GM21390 (cell line): ENCODE measurements around the gene AKT3.
"Not testable (repeated sequence)": the region's sequence is repeated elsewhere in the genome, so short reads cannot be mapped to it uniquely, and the experiment has no call there.

Experiments used
- ATAC-seq: cut with Tn5 transposase; IDR thresholded peaks from one replicate; pipeline ENCODE4 v1.9.1; 2021; ENCODE audit not compliant: unreplicated experiment

The AKT3 gene

GRCh38 chr1:243786531-243786930 lies 63.5 kb downstream of the AKT3 start:
- ATAC-seq, result no peak

- ATAC-seq, result no peak
These were observed 65.5 kb downstream of the AKT3 start for GRCh38 chr1:243784506-243784905.

- no peak for ATAC-seq
These were observed 66.3 kb downstream of the AKT3 start for GRCh38 chr1:243783714-243784113.

- not testable (repeated sequence) for ATAC-seq
These were observed 77.5 kb downstream of the AKT3 start for GRCh38 chr1:243772361-243773050.

GRCh38 chr1:243770860-243771259 lies 79.2 kb downstream of the AKT3 start:
- ATAC-seq, result no peak

GRCh38 chr1:243765676-243766075 lies 84.4 kb downstream of the AKT3 start:
- ATAC-seq, result no peak

GRCh38 chr1:243763806-243764205 lies 86.2 kb downstream of the AKT3 start:
- ATAC-seq, result no peak

- no peak for ATAC-seq
These were observed 91.4 kb downstream of the AKT3 start for GRCh38 chr1:243758647-243759046.

- no peak for ATAC-seq
These were observed 93.5 kb downstream of the AKT3 start for GRCh38 chr1:243756529-243756928.

GRCh38 chr1:243754348-243754747 lies 95.7 kb downstream of the AKT3 start:
- no peak for ATAC-seq

- no peak for ATAC-seq
These were observed 98.5 kb downstream of the AKT3 start for GRCh38 chr1:243751506-243751905.

GRCh38 chr1:243748706-243749283 lies 101.2 kb downstream of the AKT3 start:
- ATAC-seq, result peak; percentile 96

- no peak for ATAC-seq
These were observed 101.8 kb downstream of the AKT3 start for GRCh38 chr1:243748227-243748626.

GRCh38 chr1:243746751-243747150 lies 103.3 kb downstream of the AKT3 start:
- no peak for ATAC-seq

- no peak for ATAC-seq
These were observed 104.7 kb downstream of the AKT3 start for GRCh38 chr1:243745356-243745755.

- ATAC-seq, result no peak
These were observed 107.2 kb downstream of the AKT3 start for GRCh38 chr1:243742819-243743218.

GRCh38 chr1:243740255-243740999 lies 109.6 kb downstream of the AKT3 start:
- no peak for ATAC-seq

- ATAC-seq, result no peak
These were observed 110.6 kb downstream of the AKT3 start for GRCh38 chr1:243739335-243740003.

GRCh38 chr1:243738020-243738419 lies 112.0 kb downstream of the AKT3 start:
- no peak for ATAC-seq

- ATAC-seq, result no peak
These were observed 114.6 kb downstream of the AKT3 start for GRCh38 chr1:243735457-243735856.

- ATAC-seq, result no peak
These were observed 115.7 kb downstream of the AKT3 start for GRCh38 chr1:243734308-243734695.
